C4-2B (cell line): ENCODE measurements around the gene TSPAN15.

Experiments used
- CTCF ChIP-seq: fragments of 450-650 bp; conservative IDR thresholded peaks from 2 replicates; pipeline ENCODE4 v1.5.1; 2017; ENCODE audit warnings: mild to moderate bottlenecking
- ZFX ChIP-seq: fragments of 450-650 bp; IDR thresholded peaks from 2 replicates; pipeline ENCODE4 v1.6.1; 2017

DNA sequence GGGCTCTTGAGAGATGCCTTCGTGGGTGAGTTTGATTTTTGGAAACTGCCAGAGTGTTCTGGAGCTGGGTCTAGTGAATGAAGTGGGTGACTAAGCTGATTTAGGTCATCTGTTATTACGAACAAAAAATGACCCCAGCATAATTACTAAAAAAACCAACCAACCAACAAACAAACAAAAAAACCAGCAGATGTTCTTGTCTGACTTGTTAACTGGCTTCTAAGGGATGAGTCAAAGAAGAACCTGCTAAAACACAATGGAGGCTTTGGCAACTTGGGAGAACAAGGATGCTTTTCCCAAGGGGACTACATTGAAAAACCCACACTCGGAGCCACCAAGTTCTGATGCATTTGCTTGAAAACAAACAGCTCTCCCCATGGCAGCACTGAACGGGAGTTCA lies 46.0 kb upstream of the TSPAN15 start:
- no peak for TF ChIP-seq CTCF
- no peak for TF ChIP-seq ZFX
